K562 (cell line): ENCODE results near the gene PDE8B. TPM values are rescaled to one million over a fixed set of nuclear protein-coding genes. Genes with fewer than 3 reads are reported as not detected.

Source experiments
- ATAC-seq: fragments of 200-7000 bp; cut with Tn5 transposase; 3 replicates; pipeline ENCODE4 v1.9.1; 2020; ENCODE audit warnings: moderate library complexity
- BruUV-seq: library from RNA; stranded (reverse); fragments of 400-500 nt; replicated peaks from 2 replicates; lab custom pipeline; 2021; lab: Mats Ljungman, UMichigan
- CTCF ChIA-PET: fragments of 300-600 bp; formaldehyde crosslinking; extraction: SDS; loops from one replicate; lab custom pipeline; 2021; ENCODE audit warnings: low intra/inter-chr PET ratio; lab: Yijun Ruan, JAX
- POLR2A ChIA-PET: fragments of 300-600, 350-650 bp; sonication (Branson Sonifier 250); formaldehyde crosslinking; extraction: SDS; loops from one replicate; lab custom pipeline; 2021; ENCODE audit warnings: antibody characterized with exemption, inconsistent platforms; lab: Yijun Ruan, JAX
- DNase-seq, 4 experiments: peaks; one replicate each; pipeline versions ENCODE4 v3.0.0 to v3.0.0-alpha.2; 2011 to 2018; ENCODE audit warnings: low spot score in 3 of 4, mixed read lengths in 3 of 4; ENCODE audit errors: extremely low read depth in 1 of 4
- FAIRE-seq: peaks from 2 replicates; lab custom pipeline; 2011; peaks lifted over from hg19 to GRCh38; lab: Jason Lieb, UNC
- H2AFZ ChIP-seq: 2 replicates; pipeline ENCODE4 v1.6.0; 2011; ENCODE audit warnings: low read depth, low read length, control low read depth, inconsistent platforms
- H3K27ac ChIP-seq: fragments of 200-600 bp; 3 replicates; pipeline ENCODE4 v1.8.0; 2011; ENCODE audit warnings: low read depth, mild to moderate bottlenecking, control low read depth, inconsistent platforms, low read length, moderate library complexity, mixed read lengths; ENCODE audit errors: extremely low read depth
- H3K27me3 ChIP-seq, 2 experiments: fragments of 300-600 bp in 1 of 2; 2 replicates in 1 of 2; 3 replicates in 1 of 2; pipeline versions ENCODE4 v1.6.0 to v1.8.0; 2011; ENCODE audit warnings: inconsistent platforms in 2 of 2, low read length in 2 of 2, mild to moderate bottlenecking in 1 of 2, mixed read lengths in 1 of 2, moderate library complexity in 1 of 2; ENCODE audit not compliant: control insufficient read depth in 2 of 2, insufficient read depth in 2 of 2
- H3K36me3 ChIP-seq: fragments of 300-600 bp; 3 replicates; pipeline ENCODE4 v1.8.0; 2011; ENCODE audit warnings: mild to moderate bottlenecking, low read length, inconsistent platforms; ENCODE audit not compliant: control insufficient read depth, insufficient read depth
- H3K4me1 ChIP-seq, 2 experiments: fragments of 200-600 bp in 1 of 2; replicated peaks in 1 of 2; 2 replicates in 1 of 2; 3 replicates in 1 of 2; pipeline versions ENCODE4 v1.5.1 to v1.8.0; 2011; ENCODE audit warnings: inconsistent platforms in 2 of 2, low read length in 2 of 2, mild to moderate bottlenecking in 1 of 2, mixed read lengths in 1 of 2, moderate library complexity in 1 of 2; ENCODE audit not compliant: control insufficient read depth in 2 of 2, insufficient read depth in 2 of 2
- H3K4me2 ChIP-seq: 2 replicates; pipeline ENCODE4 v1.6.1; 2011; ENCODE audit warnings: low read length, control low read depth, inconsistent platforms, mixed read lengths; ENCODE audit not compliant: insufficient read depth
- H3K4me3 ChIP-seq: fragments of 200-600 bp; sonication (generic), shearing (Covaris generic); 2 replicates; pipeline ENCODE4 v1.5.1; 2016; ENCODE audit warnings: control low read depth, inconsistent platforms
- H3K79me2 ChIP-seq: fragments of 200-600 bp; 3 replicates; pipeline ENCODE4 v1.8.0; 2011; ENCODE audit warnings: low read length, inconsistent platforms; ENCODE audit not compliant: control insufficient read depth, insufficient read depth
- H3K9ac ChIP-seq, 2 experiments: 2 replicates each; pipeline versions ENCODE4 v1.6.0 to v1.6.1; 2011; ENCODE audit warnings: low read depth in 2 of 2, low read length in 2 of 2, control low read depth in 1 of 2, inconsistent platforms in 1 of 2, mild to moderate bottlenecking in 1 of 2, mixed read lengths in 1 of 2; ENCODE audit not compliant: insufficient read depth in 1 of 2
- H3K9me1 ChIP-seq: one replicate; pipeline ENCODE4 v1.6.0; 2011; ENCODE audit warnings: inconsistent platforms, mild to moderate bottlenecking, low read length, moderate library complexity; ENCODE audit not compliant: control insufficient read depth, insufficient read depth
- H3K9me3 ChIP-seq: replicated peaks from 2 replicates; pipeline ENCODE4 v1.5.1; 2011; ENCODE audit warnings: low read depth, low read length, inconsistent platforms; ENCODE audit not compliant: control insufficient read depth, insufficient read depth
- H4K20me1 ChIP-seq: replicated peaks from 2 replicates; pipeline ENCODE4 v1.6.1; 2011; ENCODE audit warnings: low read length, inconsistent platforms, mixed read lengths; ENCODE audit not compliant: control insufficient read depth, insufficient read depth
- WGBS: fragments of 100-300 bp; shearing (Covaris generic); methylation state at CpG from one replicate; pipeline ENCODE4 v1.1.6; 2016; ENCODE audit warnings: low coverage, mixed read lengths; ENCODE audit not compliant: insufficient coverage; ENCODE audit errors: missing lambda C conversion rate; 5-methylcytosine and 5-hydroxymethylcytosine counted together
- in situ Hi-C: fragments of 300-500 bp; cut with MboI; formaldehyde crosslinking; loops from 4 replicates; pipeline ENCODE4 v1.15.0; 2018; ENCODE audit warnings: inconsistent platforms, mixed read lengths
- intact Hi-C: fragments of 100-400 bp; cut with micrococcal nuclease; formaldehyde crosslinking; loops from 2 replicates; pipeline ENCODE4 v1.14.2; 2022
- polyA plus RNA-seq, 8 experiments: library from polyadenylated mRNA; depleted of rRNA in 4 of 8; stranded (reverse) in 5 of 8; unstranded in 3 of 8; fragments of >200 nt; fragmentation: Nextera tagmentation in 2 of 8; fragmentation: Illumina TruSeq in 1 of 8; extraction: Ambion mirVana in 2 of 8; extraction: Trizol in 1 of 8; gene quantifications; 2 replicates each; pipeline versions ENCODE4 v1.2.1 to v1.2.3, GENCODE V29; 2011 to 2014; ENCODE audit warnings: inconsistent platforms in 1 of 8, missing spikeins in 1 of 8
- total RNA-seq, 7 experiments: library from RNA; depleted of rRNA in 6 of 7; stranded (reverse); fragments of >200 nt in 6 of 7; fragmentation: Illumina TruSeq in 2 of 7; extraction: Trizol in 2 of 7; gene quantifications; 2 replicates each; pipeline versions ENCODE4 v1.2.1 to v1.2.3, GENCODE V29; 2011 to 2021; ENCODE audit warnings: low replicate concordance in 1 of 7
- TF ChIP-seq, protein P1 (sequence below): IDR thresholded peaks from 2 replicates; pipeline ENCODE4 v1.6.1; 2016; ENCODE audit warnings: missing genetic modification characterization, missing compliant biosample characterization
- TF ChIP-seq, protein P2 (sequence below): fragments of 250-450 bp; sonication (Bioruptor Pico); IDR thresholded peaks from 2 replicates; pipeline ENCODE4 v1.5.0; 2021

The PDE8B gene
- total and polyA plus RNA-seq, 9 of the 15 experiments (the other 6 are each of a cell fraction or from before 2014, with no cell fraction given), result 0.15 to 0.28 TPM; not detected in 7

DNA sequence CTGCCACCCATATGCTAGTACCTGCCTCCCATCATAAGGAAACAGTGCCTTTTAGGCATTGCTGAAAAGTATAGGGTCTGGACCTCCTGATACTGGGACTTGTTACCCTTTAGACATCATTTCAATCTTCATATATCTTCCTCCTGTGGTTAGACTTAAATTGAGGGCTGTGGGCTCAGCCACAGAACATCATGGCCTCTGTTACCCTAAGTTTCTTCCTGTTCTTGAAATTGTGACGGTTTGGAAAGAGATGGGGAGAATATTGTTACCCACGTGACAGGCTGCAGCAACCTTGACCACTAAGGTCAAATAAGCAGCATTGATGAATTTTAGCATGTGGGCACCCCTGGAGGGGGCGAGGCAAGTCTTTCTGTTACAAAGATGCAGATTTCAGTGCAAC is 87.7 kb downstream of the PDE8B start:
- 0% methylated on average over 3 of the region's 3 CpGs for WGBS
- Histone ChIP-seq H2AFZ (no peak overlapping the region), H3K4me2 (no peak overlapping the region), H3K79me2 (no peaks in the 10 kb centered on the region), H4K20me1 (no peaks in the 10 kb centered on the region), H3K9me1 (no peaks in the 10 kb centered on the region), H3K36me3 (no peaks in the 10 kb centered on the region), H3K9me3 (no peaks in the 10 kb centered on the region), H3K27me3 (peaks cover 0 to 12% of the 10 kb centered on the region in 2 experiments; a peak in 2 of 5 replicates), H3K27ac (no peak overlapping the region), H3K4me1 (no peaks in the 10 kb centered on the region), H3K9ac (no peak overlapping the region), H3K4me3 (no peak overlapping the region)
- ATAC-seq, result no peak
- in situ Hi-C loops, result no loop called here
- TF ChIP-seq, protein P1, sequence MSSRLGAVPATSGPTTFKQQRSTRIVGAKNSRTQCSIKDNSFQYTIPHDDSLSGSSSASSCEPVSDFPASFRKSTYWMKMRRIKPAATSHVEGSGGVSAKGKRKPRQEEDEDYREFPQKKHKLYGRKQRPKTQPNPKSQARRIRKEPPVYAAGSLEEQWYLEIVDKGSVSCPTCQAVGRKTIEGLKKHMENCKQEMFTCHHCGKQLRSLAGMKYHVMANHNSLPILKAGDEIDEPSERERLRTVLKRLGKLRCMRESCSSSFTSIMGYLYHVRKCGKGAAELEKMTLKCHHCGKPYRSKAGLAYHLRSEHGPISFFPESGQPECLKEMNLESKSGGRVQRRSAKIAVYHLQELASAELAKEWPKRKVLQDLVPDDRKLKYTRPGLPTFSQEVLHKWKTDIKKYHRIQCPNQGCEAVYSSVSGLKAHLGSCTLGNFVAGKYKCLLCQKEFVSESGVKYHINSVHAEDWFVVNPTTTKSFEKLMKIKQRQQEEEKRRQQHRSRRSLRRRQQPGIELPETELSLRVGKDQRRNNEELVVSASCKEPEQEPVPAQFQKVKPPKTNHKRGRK (tag), result no peak
- no TSS peak for BruUV-seq
- ChIA-PET POLR2A (no interaction called here), CTCF (no interaction called here)
- FAIRE-seq, result no peak
- intact Hi-C loops, result no loop called here
- no peak for DNase-seq

DNA sequence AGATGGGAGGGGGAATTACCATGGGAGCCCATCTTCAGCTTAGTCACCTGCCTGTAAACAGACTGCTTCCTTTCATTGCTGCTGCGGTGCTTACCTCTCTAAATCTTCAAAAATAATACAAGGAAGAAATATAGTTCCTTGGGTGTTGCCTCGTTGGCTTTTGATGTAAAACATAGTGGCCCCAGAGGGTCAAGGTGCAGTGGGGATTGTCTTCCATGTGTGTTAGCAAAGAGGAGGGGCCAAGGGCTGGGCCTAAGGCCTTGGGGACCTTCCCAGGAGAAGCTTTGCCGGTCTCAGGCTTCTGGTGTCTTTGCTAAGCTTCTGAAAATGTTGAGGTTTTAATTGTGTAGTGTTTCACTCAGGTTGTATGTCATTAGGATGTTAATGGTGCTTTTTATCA is 90.0 kb downstream of the PDE8B start:
- POLR2A ChIA-PET, result no interaction called here
- Histone ChIP-seq H3K4me3 (no peak overlapping the region), H3K4me2 (no peak overlapping the region), H3K36me3 (no peaks in the 10 kb centered on the region), H2AFZ (no peak overlapping the region), H3K9ac (no peak overlapping the region)
- intact Hi-C loops, result no loop called here
- FAIRE-seq (no peak), DNase-seq (no peak)
- 0% methylated on average over 3 of the region's 3 CpGs for WGBS
- no TSS peak for BruUV-seq
- TF ChIP-seq, protein P2, sequence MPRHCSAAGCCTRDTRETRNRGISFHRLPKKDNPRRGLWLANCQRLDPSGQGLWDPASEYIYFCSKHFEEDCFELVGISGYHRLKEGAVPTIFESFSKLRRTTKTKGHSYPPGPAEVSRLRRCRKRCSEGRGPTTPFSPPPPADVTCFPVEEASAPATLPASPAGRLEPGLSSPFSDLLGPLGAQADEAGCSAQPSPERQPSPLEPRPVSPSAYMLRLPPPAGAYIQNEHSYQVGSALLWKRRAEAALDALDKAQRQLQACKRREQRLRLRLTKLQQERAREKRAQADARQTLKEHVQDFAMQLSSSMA (CRISPR knock-in tag), result no peak
- TF ChIP-seq, all 486 proteins: peak for 0
- Histone ChIP-seq H3K27ac (no peak overlapping the region), H3K79me2 (no peaks in the 10 kb centered on the region), H3K9me3 (no peaks in the 10 kb centered on the region), H3K9me1 (no peaks in the 10 kb centered on the region), H4K20me1 (no peaks in the 10 kb centered on the region), H3K4me1 (no peaks in the 10 kb centered on the region), H3K27me3 (peaks cover 3 to 12% of the 10 kb centered on the region in 2 experiments; a peak in 3 of 5 replicates)
- CTCF ChIA-PET, result no interaction called here
- ATAC-seq, result no peak
- in situ Hi-C loops, result no loop called here
